Measurements from ENCODE around the gene FNDC3B. TPM values are rescaled to one million over a fixed set of nuclear protein-coding genes. Genes with fewer than 3 reads are reported as not detected.
"Not testable (repeated sequence)": the region's sequence is repeated elsewhere in the genome, so short reads cannot be mapped to it uniquely, and the experiment has no call there.

Gene FNDC3B
- total and polyA plus RNA-seq, 12 donors, result 9.7 to 118 (median 85.0) TPM

DNA sequence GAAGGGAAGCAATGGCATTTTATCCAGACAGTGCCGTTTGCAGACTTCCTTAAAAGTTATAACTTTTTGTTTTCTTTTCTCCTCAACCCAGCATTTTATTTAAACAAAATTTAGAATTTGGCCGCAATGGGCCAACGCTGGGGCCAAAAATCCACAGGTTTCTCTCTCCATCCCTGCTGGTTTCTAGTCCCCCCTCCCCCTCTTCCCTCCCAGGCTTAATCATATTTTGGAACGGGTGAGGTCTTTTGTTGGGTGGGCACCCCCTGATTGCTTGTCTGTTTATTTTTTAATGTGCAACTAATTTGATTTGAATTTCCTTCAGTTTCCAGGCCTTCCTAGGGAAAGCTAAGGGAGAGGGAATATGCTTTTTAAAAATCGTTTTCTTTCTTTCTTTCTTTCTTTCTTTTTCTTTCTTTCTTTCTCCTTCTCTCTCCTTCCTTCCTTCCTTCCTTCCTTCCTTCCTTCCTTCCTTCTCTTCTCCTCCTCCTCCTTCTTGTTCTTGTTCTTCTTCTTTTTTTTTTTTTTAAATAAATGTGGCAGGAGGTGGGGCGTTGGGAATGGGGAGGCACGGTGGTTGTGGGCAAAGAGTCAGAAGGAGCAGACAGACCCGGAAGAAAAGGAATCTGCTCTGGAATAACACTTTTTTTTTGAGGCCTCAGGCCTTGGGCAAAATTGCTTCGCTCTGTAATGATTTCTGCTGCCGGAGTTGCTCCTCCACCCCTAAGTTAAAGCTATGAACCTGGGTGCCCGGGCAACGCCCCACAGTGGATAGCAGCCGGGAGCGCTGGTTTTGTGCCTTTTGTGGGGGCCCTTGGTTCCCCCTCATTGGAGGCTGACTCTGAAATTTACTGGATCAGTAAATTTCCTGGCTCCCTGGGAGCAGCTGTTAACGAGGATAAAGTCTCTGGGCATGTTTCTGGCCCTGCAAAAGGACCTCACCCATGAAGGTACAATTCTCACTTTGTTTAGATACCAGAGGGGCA, 1.9 kb downstream of the FNDC3B start:
- intact Hi-C loops (cut with DNase I), result loop anchor here in 7 of 10 donors (2.0 to 10.0 kb wide), 16 partner anchors 41 to 291 kb away; no protein-coding TSS in a partner anchor
- Histone ChIP-seq H3K4me3 (peak overlapping the region; percentile 87 to 100 (median 95)), H3K9me3 (no peaks in the 10 kb centered on the region), H3K27ac (peak overlapping the region; percentile 98 to 100 (median 99)), H3K36me3 (peaks cover 0 to 4% (median 0%) of the 10 kb centered on the region in 9 donors), H3K4me1 (peaks cover 0 to 63% (median 54%) of the 10 kb centered on the region in 9 donors), H3K27me3 (no peaks in the 10 kb centered on the region)
- DNase-seq (peak in 1 of 2 donors; percentile 20), ATAC-seq (no peak)
- WGBS, 2 donors, result 6 to 10% methylated on average over 15 of the region's 15 CpGs
- TF ChIP-seq, protein P1, sequence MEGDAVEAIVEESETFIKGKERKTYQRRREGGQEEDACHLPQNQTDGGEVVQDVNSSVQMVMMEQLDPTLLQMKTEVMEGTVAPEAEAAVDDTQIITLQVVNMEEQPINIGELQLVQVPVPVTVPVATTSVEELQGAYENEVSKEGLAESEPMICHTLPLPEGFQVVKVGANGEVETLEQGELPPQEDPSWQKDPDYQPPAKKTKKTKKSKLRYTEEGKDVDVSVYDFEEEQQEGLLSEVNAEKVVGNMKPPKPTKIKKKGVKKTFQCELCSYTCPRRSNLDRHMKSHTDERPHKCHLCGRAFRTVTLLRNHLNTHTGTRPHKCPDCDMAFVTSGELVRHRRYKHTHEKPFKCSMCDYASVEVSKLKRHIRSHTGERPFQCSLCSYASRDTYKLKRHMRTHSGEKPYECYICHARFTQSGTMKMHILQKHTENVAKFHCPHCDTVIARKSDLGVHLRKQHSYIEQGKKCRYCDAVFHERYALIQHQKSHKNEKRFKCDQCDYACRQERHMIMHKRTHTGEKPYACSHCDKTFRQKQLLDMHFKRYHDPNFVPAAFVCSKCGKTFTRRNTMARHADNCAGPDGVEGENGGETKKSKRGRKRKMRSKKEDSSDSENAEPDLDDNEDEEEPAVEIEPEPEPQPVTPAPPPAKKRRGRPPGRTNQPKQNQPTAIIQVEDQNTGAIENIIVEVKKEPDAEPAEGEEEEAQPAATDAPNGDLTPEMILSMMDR (IDR thresholded peaks at IDR 0.05), result no peak

DNA sequence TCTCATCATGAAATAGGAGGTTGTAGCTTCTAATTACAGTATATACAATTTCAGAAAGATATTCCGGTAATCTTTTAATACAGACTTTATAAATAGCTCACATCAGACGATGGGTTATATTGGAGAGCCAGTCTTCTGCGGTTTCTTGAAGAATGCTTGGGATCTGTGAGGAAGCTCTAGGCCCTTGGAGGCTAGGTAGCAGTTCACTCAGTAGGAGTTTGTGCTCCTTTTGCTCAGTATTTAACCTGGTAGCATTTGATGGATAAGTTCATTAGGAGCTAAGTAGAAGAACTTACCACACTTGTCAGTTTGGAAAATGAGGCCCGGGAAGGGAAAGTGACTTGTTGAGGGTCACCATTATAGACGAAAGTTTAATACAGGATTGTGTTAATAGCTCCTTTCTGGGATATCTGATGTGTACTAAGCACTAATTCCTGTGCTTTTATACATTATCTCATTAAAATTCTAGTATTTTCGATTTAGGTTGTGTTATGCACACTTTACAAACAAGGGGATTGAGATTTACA, 2.8 kb downstream of the FNDC3B start:
- H3K27me3 ChIP-seq, result no peaks in the 10 kb centered on the region
- peak overlapping the region in 9 of 10 donors; percentile 53 to 100 (median 99) for H3K27ac ChIP-seq
- DNase-seq (no peak), ATAC-seq (no peak)
- peaks cover 0 to 4% (median 0%) of the 10 kb centered on the region in 9 donors for H3K36me3 ChIP-seq
- TF ChIP-seq, protein P1 (IDR thresholded peaks at IDR 0.05), result no peak
- H3K4me3 ChIP-seq, result peak overlapping the region in 9 of 10 donors; percentile 87 to 100 (median 93)
- 59 to 61% methylated on average over 6 of the region's 6 CpGs for WGBS, 2 donors
- peaks cover 0 to 72% (median 63%) of the 10 kb centered on the region in 9 donors for H3K4me1 ChIP-seq
- H3K9me3 ChIP-seq, result no peaks in the 10 kb centered on the region
- intact Hi-C loops (cut with DNase I), result loop anchor here in 7 of 10 donors (5.0 to 10.0 kb wide), 15 partner anchors 40 to 290 kb away; no protein-coding TSS in a partner anchor

DNA sequence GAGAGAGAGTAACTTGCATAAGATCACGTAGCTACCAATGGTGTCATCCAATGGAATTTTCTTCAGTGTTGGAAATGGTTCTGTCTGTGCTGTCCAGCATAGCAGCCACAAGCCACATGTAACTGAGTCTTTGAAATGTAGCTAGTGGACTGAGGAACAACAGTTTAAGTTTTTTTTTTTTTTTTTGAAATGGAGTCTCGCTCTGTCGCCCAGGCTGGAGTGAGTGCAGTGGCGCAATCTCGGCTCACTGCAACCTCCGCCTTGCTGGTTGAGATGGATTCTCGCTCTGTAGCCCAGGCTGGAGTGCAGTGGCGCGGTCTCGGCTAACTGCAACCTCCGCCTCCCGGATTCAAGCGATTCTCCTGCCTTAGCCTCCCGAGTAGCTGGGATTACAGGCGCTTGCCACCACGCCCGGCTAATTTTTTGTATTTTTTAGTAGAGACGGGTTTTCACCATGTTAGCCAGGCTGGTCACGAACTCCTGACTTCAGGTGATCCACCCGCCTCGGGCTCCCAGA, 3.3 kb downstream of the FNDC3B start:
- WGBS, 2 donors, result 92 to 95% methylated on average over 21 of the region's 21 CpGs

DNA sequence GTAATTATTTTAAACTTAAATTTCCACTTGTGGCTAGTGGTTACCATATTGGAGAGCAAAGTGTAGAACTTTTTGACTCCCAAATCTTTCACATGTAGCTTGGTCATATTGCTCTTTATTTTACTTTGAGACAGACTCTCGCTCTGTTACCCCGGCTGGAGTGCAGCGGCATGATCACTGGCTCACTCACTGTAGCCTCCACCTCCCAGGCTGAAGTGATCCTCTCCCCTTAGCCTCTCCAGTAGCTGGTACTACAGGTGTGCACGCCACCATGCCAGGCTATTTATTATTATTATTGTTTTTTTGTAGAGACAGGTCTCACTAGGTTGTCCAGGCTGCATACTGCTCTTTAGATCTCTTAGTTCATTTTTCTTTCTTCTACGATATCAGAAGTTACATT, 3.9 kb downstream of the FNDC3B start:
- intact Hi-C loops (cut with DNase I), result loop anchor here in 7 of 10 donors (5.0 to 10.0 kb wide), 15 partner anchors 39 to 289 kb away; no protein-coding TSS in a partner anchor
- Histone ChIP-seq H3K36me3 (peaks cover 0 to 11% (median 0%) of the 10 kb centered on the region in 9 donors), H3K27me3 (no peaks in the 10 kb centered on the region), H3K9me3 (no peaks in the 10 kb centered on the region), H3K4me3 (peak overlapping the region in 2 of 10 donors; percentile 87 to 93), H3K27ac (peak overlapping the region in 3 of 10 donors; percentile 4 to 99 (median 54)), H3K4me1 (peaks cover 0 to 78% (median 69%) of the 10 kb centered on the region in 9 donors)
- ATAC-seq (no peak), DNase-seq (no peak)
- WGBS, 2 donors, result 93% methylated on average over 5 of the region's 5 CpGs
- TF ChIP-seq, protein P1 (IDR thresholded peaks at IDR 0.05), result no peak

More for the DNA sequence above, 3.3 kb downstream of the FNDC3B start:
- Histone ChIP-seq H3K4me3 (peak overlapping the region in 4 of 10 donors; percentile 87 to 100 (median 96)), H3K4me1 (peaks cover 0 to 78% (median 68%) of the 10 kb centered on the region in 9 donors), H3K27ac (peak overlapping the region in 4 of 10 donors; percentile 99 to 100 (median 100))
- not testable (repeated sequence) for H3K9me3 ChIP-seq, ATAC-seq, H3K36me3 ChIP-seq, DNase-seq, H3K27me3 ChIP-seq
- intact Hi-C loops (cut with DNase I), result loop anchor here in 7 of 10 donors (5.0 to 10.0 kb wide), 15 partner anchors 40 to 290 kb away; no protein-coding TSS in a partner anchor

All from heart right ventricle (tissue), 16 donors.